Stomach (tissue), 9 donors: ENCODE measurements around the gene SLC35E2B. TPM values are rescaled to one million over a fixed set of nuclear protein-coding genes. Genes with fewer than 3 reads are reported as not detected.

Experiments
- DNase-seq, 2 donors: peaks; one replicate each; pipeline versions ENCODE4 v3.0.0 to v3.0.0-alpha.2; 2013 to 2019
- H3K27ac ChIP-seq, 5 donors: fragments of 200-600 bp in 4 of 5; sonication (generic) in 4 of 5; one replicate each; pipeline ENCODE4 v1.5.1; 2013 to 2019; ENCODE audit warnings: mild to moderate bottlenecking in 1 of 5, moderate library complexity in 1 of 5
- H3K27me3 ChIP-seq, 3 donors: fragments of 200-600 bp; sonication (generic); one replicate each; pipeline ENCODE4 v1.5.1; 2017 to 2019; ENCODE audit warnings: mixed run types in 1 of 3
- H3K36me3 ChIP-seq, 4 donors: fragments of 200-600 bp; sonication (generic); 1 replicate in 3 of 4; 2 replicates in 1 of 4; pipeline ENCODE4 v1.5.1; 2016 to 2019
- H3K4me1 ChIP-seq, 4 donors: fragments of 200-600 bp; sonication (generic); one replicate each; pipeline ENCODE4 v1.5.1; 2016 to 2019
- H3K4me3 ChIP-seq, 4 donors: fragments of 200-600 bp; sonication (generic) in 3 of 4; one replicate each; pipeline ENCODE4 v1.5.1; 2016 to 2019; ENCODE audit warnings: mild to moderate bottlenecking in 1 of 4
- H3K9me3 ChIP-seq, 4 donors: fragments of 200-600 bp; sonication (generic); one replicate each; pipeline ENCODE4 v1.5.1; 2016 to 2019
- CTCF ChIP-seq, 7 experiments: fragments of 450-650 bp in 4 of 7; fragments of 200-600 bp in 3 of 7; sonication (generic) in 3 of 7; IDR thresholded peaks; one replicate each; pipeline ENCODE4 v1.5.1; 2016 to 2019; ENCODE audit warnings: antibody characterized with exemption in 7 of 7, control low read depth in 2 of 7, mild to moderate bottlenecking in 1 of 7
- EP300 ChIP-seq: sonication (generic); formaldehyde crosslinking; IDR thresholded peaks from one replicate; pipeline ENCODE4 v1.6.1; 2017; ENCODE audit warnings: antibody characterized with exemption
- POLR2A ChIP-seq, 4 donors: fragments of 450-650 bp; IDR thresholded peaks; one replicate each; pipeline ENCODE4 v1.6.1; 2016; ENCODE audit warnings: antibody characterized with exemption in 4 of 4, control low read depth in 2 of 4, mild to moderate bottlenecking in 1 of 4, moderate library complexity in 1 of 4
- POLR2AphosphoS5 ChIP-seq, 3 donors: sonication (generic); formaldehyde crosslinking; IDR thresholded peaks; one replicate each; pipeline ENCODE4 v1.6.1; 2016; ENCODE audit warnings: antibody characterized with exemption in 3 of 3
- WGBS, 5 donors: extraction: QIAGEN DNeasy Blood & Tissue Kit in 3 of 5; methylation state at CpG; one replicate each; pipeline versions ENCODE4 v1.1.5 to v1.1.7; 2013 to 2018; 5-methylcytosine and 5-hydroxymethylcytosine counted together
- intact Hi-C: fragments of 100-400 bp; cut with DNase I; formaldehyde crosslinking; loops from one replicate; pipeline ENCODE4 v1.15.1; 2023; ENCODE audit warnings: low total_unique reads
- polyA plus RNA-seq, 3 donors: library from polyadenylated mRNA; stranded (reverse); fragments of 200-250 nt; gene quantifications; one replicate each; pipeline ENCODE4 v1.2.3, GENCODE V29; 2013
- total RNA-seq, 5 donors: library from RNA; depleted of rRNA; stranded (reverse); fragments of >200 nt; gene quantifications; one replicate each; pipeline versions ENCODE4 v1.1.0 to v1.2.3, GENCODE V29; 2014 to 2016
- donor health status: healthy with polysubstance abuse.
- donor health status: Bipolar disorder and iron deficiency.
- donor health status: healthy.

The SLC35E2B gene
- total and polyA plus RNA-seq, 8 donors = 11.2 to 105 (median 21.3) TPM

- no peak for DNase-seq
- TF ChIP-seq CTCF (IDR thresholded peaks at IDR 0.05) = no peak
- no peak for TF ChIP-seq POLR2AphosphoS5 (IDR thresholded peaks at IDR 0.05)
- TF ChIP-seq POLR2A (IDR thresholded peaks at IDR 0.05) = no peak
- no peak for TF ChIP-seq EP300
- intact Hi-C loops = no loop called here
- Histone ChIP-seq H3K4me3 (no peak overlapping the region), H3K4me1 (peaks cover 20 to 36% (median 26%) of the 10 kb centered on the region in 4 donors), H3K27me3 (no peaks in the 10 kb centered on the region), H3K9me3 (no peaks in the 10 kb centered on the region), H3K27ac (peak overlapping the region in 3 of 5 donors; percentile 44 to 61 (median 53)), H3K36me3 (no peaks in the 10 kb centered on the region)
- 75 to 90% (median 85%) methylated on average over 3 of the region's 3 CpGs for WGBS, 5 donors
Measured at GRCh38 chr1:1612104-1612400, 80.5 kb downstream of the SLC35E2B start.

- TF ChIP-seq POLR2A (IDR thresholded peaks at IDR 0.05) (no peak), EP300 (no peak), CTCF (IDR thresholded peaks at IDR 0.05) (no peak), POLR2AphosphoS5 (IDR thresholded peaks at IDR 0.05) (no peak)
- peak overlapping the region in 3 of 5 donors; percentile 20 to 61 (median 53) for H3K27ac ChIP-seq
- no peaks in the 10 kb centered on the region for H3K9me3 ChIP-seq
- no peak for DNase-seq
- no peaks in the 10 kb centered on the region for H3K27me3 ChIP-seq
- no peak overlapping the region for H3K4me3 ChIP-seq
- no peaks in the 10 kb centered on the region for H3K36me3 ChIP-seq
- intact Hi-C loops = no loop called here
- 74 to 82% (median 79%) methylated on average over 6 to 9 of the region's 9 CpGs for WGBS, 5 donors
- peaks cover 12 to 27% (median 16%) of the 10 kb centered on the region in 4 donors for H3K4me1 ChIP-seq
Measured at GRCh38 chr1:1610796-1611195, 81.8 kb downstream of the SLC35E2B start.

- H3K27me3 ChIP-seq = peaks cover 0 to 4% (median 0%) of the 10 kb centered on the region in 3 donors
- peaks cover 12 to 27% (median 16%) of the 10 kb centered on the region in 4 donors for H3K4me1 ChIP-seq
- TF ChIP-seq CTCF (IDR thresholded peaks at IDR 0.05) = no peak
- no peak for TF ChIP-seq POLR2AphosphoS5 (IDR thresholded peaks at IDR 0.05)
- no peak for TF ChIP-seq POLR2A (IDR thresholded peaks at IDR 0.05)
- no peak for TF ChIP-seq EP300
- 67 to 74% (median 68%) methylated on average over 12 of the region's 12 CpGs for WGBS, 5 donors
- no peak for DNase-seq
- H3K36me3 ChIP-seq = no peaks in the 10 kb centered on the region
- no peak overlapping the region for H3K4me3 ChIP-seq
- no peaks in the 10 kb centered on the region for H3K9me3 ChIP-seq
- intact Hi-C loops = no loop called here
- H3K27ac ChIP-seq = no peak overlapping the region
Measured at GRCh38 chr1:1609822-1610485, 82.6 kb downstream of the SLC35E2B start.

Other genes starting within 250 kb of the SLC35E2B start
- 1 to 10 TPM in 2 of 5 donors, under 1 TPM in 1, not detected in 2; 0.55 to 5.2 (median 1.3) TPM for gene ATAD3C, start 243.1 kb downstream of the SLC35E2B start, total RNA-seq
- 1 to 10 TPM in 1 of 3 donors, under 1 TPM in 2; 0.25 to 2.3 (median 0.92) TPM for gene ATAD3C, start 243.1 kb downstream of the SLC35E2B start, polyA plus RNA-seq
- 10 to 100 TPM; 15.6 to 91.5 (median 33.3) TPM for gene ATAD3B, start 221.0 kb downstream of the SLC35E2B start, total RNA-seq
- gene ATAD3B, start 221.0 kb downstream of the SLC35E2B start, polyA plus RNA-seq = 10 to 100 TPM in 2 of 3 donors, 1 to 10 TPM in 1; 8.2 to 23.8 (median 18.4) TPM
- gene ATAD3A, start 180.6 kb downstream of the SLC35E2B start, total RNA-seq = 10 to 100 TPM; 10.6 to 92.1 (median 22.5) TPM
- 10 to 100 TPM; 13.1 to 27.0 (median 14.9) TPM for gene ATAD3A, start 180.6 kb downstream of the SLC35E2B start, polyA plus RNA-seq
- 10 to 100 TPM in 1 of 5 donors, 1 to 10 TPM in 1, not detected in 3; 3.5 to 10.3 TPM for gene TMEM240, start 152.2 kb downstream of the SLC35E2B start, total RNA-seq
- 1 to 10 TPM; 1.8 to 4.5 (median 2.8) TPM for gene TMEM240, start 152.2 kb downstream of the SLC35E2B start, polyA plus RNA-seq
- 100 to 1,000 TPM in 1 of 5 donors, 10 to 100 TPM in 4; 45.7 to 215 (median 85.9) TPM for gene SSU72, start 117.9 kb downstream of the SLC35E2B start, total RNA-seq
- 100 to 1,000 TPM in 2 of 3 donors, 10 to 100 TPM in 1; 85.0 to 135 (median 108) TPM for gene SSU72, start 117.9 kb downstream of the SLC35E2B start, polyA plus RNA-seq
- 10 to 100 TPM in 1 of 5 donors, under 1 TPM in 1, not detected in 3; 0.29 to 20.0 TPM for gene FNDC10, start 92.7 kb downstream of the SLC35E2B start, total RNA-seq
- gene FNDC10, start 92.7 kb downstream of the SLC35E2B start, polyA plus RNA-seq = 1 to 10 TPM; 2.1 to 5.1 (median 4.0) TPM
- 100 to 1,000 TPM in 3 of 5 donors, 10 to 100 TPM in 2; 21.5 to 871 (median 193) TPM for gene MIB2, start 77.3 kb downstream of the SLC35E2B start, total RNA-seq
- 100 to 1,000 TPM; 124 to 139 (median 136) TPM for gene MIB2, start 77.3 kb downstream of the SLC35E2B start, polyA plus RNA-seq
- gene MMP23B, start 60.6 kb downstream of the SLC35E2B start, total RNA-seq = 100 to 1,000 TPM in 1 of 5 donors, 10 to 100 TPM in 4; 15.1 to 111 (median 19.3) TPM
- gene MMP23B, start 60.6 kb downstream of the SLC35E2B start, polyA plus RNA-seq = 10 to 100 TPM in 2 of 3 donors, 1 to 10 TPM in 1; 5.5 to 16.2 (median 12.7) TPM
- 10 to 100 TPM in 4 of 5 donors, 1 to 10 TPM in 1; 9.0 to 62.6 (median 29.3) TPM for gene CDK11B, start 33.8 kb downstream of the SLC35E2B start, total RNA-seq
- 10 to 100 TPM; 21.6 to 37.4 (median 27.9) TPM for gene CDK11B, start 33.8 kb downstream of the SLC35E2B start, polyA plus RNA-seq
- gene CDK11A, start 31.6 kb upstream of the SLC35E2B start, total RNA-seq = 100 to 1,000 TPM in 3 of 5 donors, 10 to 100 TPM in 2; 46.1 to 233 (median 126) TPM
- gene CDK11A, start 31.6 kb upstream of the SLC35E2B start, polyA plus RNA-seq = 10 to 100 TPM; 27.3 to 68.7 (median 31.6) TPM
- gene NADK, start 85.7 kb upstream of the SLC35E2B start, total RNA-seq = 100 to 1,000 TPM in 3 of 5 donors, 10 to 100 TPM in 2; 69.9 to 202 (median 102) TPM
- 10 to 100 TPM; 38.6 to 63.2 (median 45.9) TPM for gene NADK, start 85.7 kb upstream of the SLC35E2B start, polyA plus RNA-seq
- gene GNB1, start 198.3 kb upstream of the SLC35E2B start, total RNA-seq = 100 to 1,000 TPM in 4 of 5 donors, 10 to 100 TPM in 1; 49.6 to 195 (median 124) TPM
- 100 to 1,000 TPM in 2 of 3 donors, 10 to 100 TPM in 1; 66.2 to 146 (median 126) TPM for gene GNB1, start 198.3 kb upstream of the SLC35E2B start, polyA plus RNA-seq
- gene CALML6, start 222.5 kb upstream of the SLC35E2B start, total RNA-seq = not detected
- gene CALML6, start 222.5 kb upstream of the SLC35E2B start, polyA plus RNA-seq = 1 to 10 TPM; 1.4 to 5.7 (median 2.6) TPM
- gene TMEM52, start 226.5 kb upstream of the SLC35E2B start, total RNA-seq = 1 to 10 TPM in 1 of 5 donors, not detected in 4; 9.8 TPM
- 10 to 100 TPM in 1 of 3 donors, 1 to 10 TPM in 2; 5.0 to 10.4 (median 6.2) TPM for gene TMEM52, start 226.5 kb upstream of the SLC35E2B start, polyA plus RNA-seq